ENCODE measurements around the gene TMCC2.

TMCC2 gene

GRCh38 chr1:205240118-205240517 is 12.4 kb downstream of the TMCC2 start:
- DNase-seq (ENCODE audit: low spot score): no peak

- no peak for DNase-seq (ENCODE audit: low spot score)
Observed at GRCh38 chr1:205240569-205240968, 12.8 kb downstream of the TMCC2 start.

GRCh38 chr1:205241366-205242030 is 13.8 kb downstream of the TMCC2 start:
- DNase-seq (ENCODE audit: low spot score): no peak

GRCh38 chr1:205243350-205244191 is 15.8 kb downstream of the TMCC2 start:
- no peak for DNase-seq (ENCODE audit: low spot score)

- no peak for DNase-seq (ENCODE audit: low spot score)
Observed at GRCh38 chr1:205244384-205244783, 16.6 kb downstream of the TMCC2 start.

- no peak for DNase-seq (ENCODE audit: low spot score)
Observed at GRCh38 chr1:205245096-205245495, 17.4 kb downstream of the TMCC2 start.

- DNase-seq (ENCODE audit: low spot score): no peak
Observed at GRCh38 chr1:205246351-205247119, 18.8 kb downstream of the TMCC2 start.

- DNase-seq (ENCODE audit: low spot score): peak; percentile 95
Observed at GRCh38 chr1:205247130-205247921, 19.6 kb downstream of the TMCC2 start.

- no peak for DNase-seq (ENCODE audit: low spot score)
Observed at GRCh38 chr1:205248793-205249601, 21.3 kb downstream of the TMCC2 start.

GRCh38 chr1:205249651-205250050 is 21.9 kb downstream of the TMCC2 start:
- DNase-seq (ENCODE audit: low spot score): no peak

GRCh38 chr1:205250699-205251098 is 23.0 kb downstream of the TMCC2 start:
- no peak for DNase-seq (ENCODE audit: low spot score)

GRCh38 chr1:205251576-205251975 is 23.8 kb downstream of the TMCC2 start:
- no peak for DNase-seq (ENCODE audit: low spot score)

- peak; percentile 92 for DNase-seq (ENCODE audit: low spot score)
Observed at GRCh38 chr1:205255941-205256780, 28.4 kb downstream of the TMCC2 start.

- no peak for DNase-seq (ENCODE audit: low spot score)
Observed at GRCh38 chr1:205256951-205257625, 29.3 kb downstream of the TMCC2 start.

- peak; percentile 69 for DNase-seq (ENCODE audit: low spot score)
Observed at GRCh38 chr1:205257735-205258134, 30.0 kb downstream of the TMCC2 start.

- DNase-seq (ENCODE audit: low spot score): no peak
Observed at GRCh38 chr1:205258261-205258691, 30.5 kb downstream of the TMCC2 start.

- peak; percentile 99 for DNase-seq (ENCODE audit: low spot score)
Observed at GRCh38 chr1:205258719-205259118, 31.0 kb downstream of the TMCC2 start.

GRCh38 chr1:205259324-205259832 is 31.6 kb downstream of the TMCC2 start:
- DNase-seq (ENCODE audit: low spot score): no peak

- DNase-seq (ENCODE audit: low spot score): no peak
Observed at GRCh38 chr1:205259998-205260397, 32.3 kb downstream of the TMCC2 start.
